Ishikawa (cell line): ENCODE data around the gene ZYX.

Experiments used
- CEBPB ChIP-seq: IDR thresholded peaks from 2 replicates; pipeline ENCODE4 v1.6.1; 2012
- NFIC ChIP-seq: IDR thresholded peaks from 2 replicates; pipeline ENCODE4 v1.6.1; 2012
- TF ChIP-seq, protein P1 (sequence below): IDR thresholded peaks from 2 replicates; pipeline ENCODE4 v1.6.1; 2012

- TF ChIP-seq CEBPB (no peak), NFIC (no peak)
- TF ChIP-seq, protein P1, sequence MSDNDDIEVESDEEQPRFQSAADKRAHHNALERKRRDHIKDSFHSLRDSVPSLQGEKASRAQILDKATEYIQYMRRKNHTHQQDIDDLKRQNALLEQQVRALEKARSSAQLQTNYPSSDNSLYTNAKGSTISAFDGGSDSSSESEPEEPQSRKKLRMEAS: peak; percentile 39; the same call in 1 of the 2 replicates
Measured at GRCh38 chr7:143380646-143381426, at the start of gene ZYX.
